ENCODE data around the gene HDAC9.

Gene HDAC9

GRCh38 chr7:18497082-18497481 is 1.5 kb downstream of the HDAC9 start:
- Histone ChIP-seq H3K23ac (ENCODE audit: low read length in 2 of 2) (no peak overlapping the region), H3K27me3 (ENCODE audit: control insufficient read depth in 1 of 2, insufficient read depth in 1 of 2, low read length in 2 of 2) (no peaks in the 10 kb centered on the region), H3K9ac (ENCODE audit: low read length) (peak overlapping the region; percentile 92), H3K14ac (ENCODE audit: low read length in 2 of 2) (no peak overlapping the region), H3K18ac (ENCODE audit: low read depth in 1 of 2, low read length in 2 of 2) (no peak overlapping the region), H4K91ac (ENCODE audit: low read length) (no peak overlapping the region), H2BK5ac (ENCODE audit: low read depth, low read length, poor library complexity, severe bottlenecking) (no peak overlapping the region), H3K27ac (ENCODE audit: low read length, poor library complexity, severe bottlenecking) (no peak overlapping the region), H2BK12ac (ENCODE audit: low read length in 2 of 2) (no peak overlapping the region), H3K4me3 (ENCODE audit: insufficient read depth in 1 of 2, low read depth in 1 of 2, low read length in 2 of 2) (peak overlapping the region in 1 of 2 experiments; percentile 78), H3K79me1 (replicated peaks; ENCODE audit: low read length, poor library complexity, severe bottlenecking) (no peaks in the 10 kb centered on the region), H3K4me2 (ENCODE audit: low read length, poor library complexity, severe bottlenecking) (no peak overlapping the region), H4K8ac (ENCODE audit: low read length) (no peak overlapping the region), H2BK120ac (ENCODE audit: low read depth, low read length) (no peak overlapping the region), H3K4ac (ENCODE audit: low read depth in 1 of 2, low read length in 2 of 2) (no peak overlapping the region), H3K4me1 (ENCODE audit: control insufficient read depth, insufficient read depth, low read depth, low read length) (no peaks in the 10 kb centered on the region), H2AK5ac (ENCODE audit: low read length, severe bottlenecking) (no peak overlapping the region), H2AFZ (ENCODE audit: low read depth, low read length) (no peak overlapping the region), H3K9me3 (ENCODE audit: control insufficient read depth, low read length) (no peaks in the 10 kb centered on the region), H3K36me3 (ENCODE audit: control insufficient read depth in 1 of 2, insufficient read depth in 2 of 2, low read depth in 1 of 2, low read length in 2 of 2) (no peaks in the 10 kb centered on the region), H2BK15ac (ENCODE audit: low read depth, poor library complexity, severe bottlenecking) (no peak overlapping the region)
- no peak for DNase-seq
- 81% methylated on average over 3 of the region's 3 CpGs for WGBS

- no peak overlapping the region for H2BK15ac ChIP-seq (ENCODE audit: low read depth, poor library complexity, severe bottlenecking)
- H3K4me2 ChIP-seq (ENCODE audit: low read length, poor library complexity, severe bottlenecking) = no peak overlapping the region
- no peaks in the 10 kb centered on the region for H3K27me3 ChIP-seq (ENCODE audit: control insufficient read depth in 1 of 2, insufficient read depth in 1 of 2, low read length in 2 of 2)
- H3K23ac ChIP-seq (ENCODE audit: low read length in 2 of 2) = no peak overlapping the region
- no peak overlapping the region for H4K8ac ChIP-seq (ENCODE audit: low read length)
- no peaks in the 10 kb centered on the region for H3K9me3 ChIP-seq (ENCODE audit: control insufficient read depth, low read length)
- no peak overlapping the region for H3K14ac ChIP-seq (ENCODE audit: low read length in 2 of 2)
- H3K4ac ChIP-seq (ENCODE audit: low read depth in 1 of 2, low read length in 2 of 2) = no peak overlapping the region
- no peak overlapping the region for H3K18ac ChIP-seq (ENCODE audit: low read depth in 1 of 2, low read length in 2 of 2)
- H3K4me1 ChIP-seq (ENCODE audit: control insufficient read depth, insufficient read depth, low read depth, low read length) = no peaks in the 10 kb centered on the region
- no peak overlapping the region for H3K27ac ChIP-seq (ENCODE audit: low read length, poor library complexity, severe bottlenecking)
- H2AK5ac ChIP-seq (ENCODE audit: low read length, severe bottlenecking) = no peak overlapping the region
- no peak overlapping the region for H4K91ac ChIP-seq (ENCODE audit: low read length)
- no peaks in the 10 kb centered on the region for H3K79me1 ChIP-seq (replicated peaks; ENCODE audit: low read length, poor library complexity, severe bottlenecking)
- no peak overlapping the region for H2BK12ac ChIP-seq (ENCODE audit: low read length in 2 of 2)
- no peak overlapping the region for H2BK120ac ChIP-seq (ENCODE audit: low read depth, low read length)
- H2BK5ac ChIP-seq (ENCODE audit: low read depth, low read length, poor library complexity, severe bottlenecking) = no peak overlapping the region
- no peak overlapping the region for H3K4me3 ChIP-seq (ENCODE audit: insufficient read depth in 1 of 2, low read depth in 1 of 2, low read length in 2 of 2)
- H3K36me3 ChIP-seq (ENCODE audit: control insufficient read depth in 1 of 2, insufficient read depth in 2 of 2, low read depth in 1 of 2, low read length in 2 of 2) = no peaks in the 10 kb centered on the region
- no peak for DNase-seq
- no peak overlapping the region for H3K9ac ChIP-seq (ENCODE audit: low read length)
- H2AFZ ChIP-seq (ENCODE audit: low read depth, low read length) = no peak overlapping the region
These were observed 2.3 kb downstream of the HDAC9 start for GRCh38 chr7:18497800-18498199.

- Histone ChIP-seq H2BK120ac (ENCODE audit: low read depth, low read length) (no peak overlapping the region), H3K27ac (ENCODE audit: low read length, poor library complexity, severe bottlenecking) (no peak overlapping the region), H3K14ac (ENCODE audit: low read length in 2 of 2) (no peak overlapping the region), H3K4me3 (ENCODE audit: insufficient read depth in 1 of 2, low read depth in 1 of 2, low read length in 2 of 2) (no peak overlapping the region), H2BK12ac (ENCODE audit: low read length in 2 of 2) (no peak overlapping the region), H2BK5ac (ENCODE audit: low read depth, low read length, poor library complexity, severe bottlenecking) (no peak overlapping the region), H4K91ac (ENCODE audit: low read length) (no peak overlapping the region), H2BK15ac (ENCODE audit: low read depth, poor library complexity, severe bottlenecking) (no peak overlapping the region), H2AFZ (ENCODE audit: low read depth, low read length) (no peak overlapping the region), H4K8ac (ENCODE audit: low read length) (no peak overlapping the region), H3K23ac (ENCODE audit: low read length in 2 of 2) (no peak overlapping the region), H3K4me1 (ENCODE audit: control insufficient read depth, insufficient read depth, low read depth, low read length) (no peaks in the 10 kb centered on the region), H3K9ac (ENCODE audit: low read length) (no peak overlapping the region), H3K9me3 (ENCODE audit: control insufficient read depth, low read length) (no peaks in the 10 kb centered on the region), H3K79me1 (replicated peaks; ENCODE audit: low read length, poor library complexity, severe bottlenecking) (no peaks in the 10 kb centered on the region), H3K4me2 (ENCODE audit: low read length, poor library complexity, severe bottlenecking) (no peak overlapping the region), H3K4ac (ENCODE audit: low read depth in 1 of 2, low read length in 2 of 2) (no peak overlapping the region), H3K36me3 (ENCODE audit: control insufficient read depth in 1 of 2, insufficient read depth in 2 of 2, low read depth in 1 of 2, low read length in 2 of 2) (no peaks in the 10 kb centered on the region), H3K18ac (ENCODE audit: low read depth in 1 of 2, low read length in 2 of 2) (no peak overlapping the region), H3K27me3 (ENCODE audit: control insufficient read depth in 1 of 2, insufficient read depth in 1 of 2, low read length in 2 of 2) (no peaks in the 10 kb centered on the region), H2AK5ac (ENCODE audit: low read length, severe bottlenecking) (no peak overlapping the region)
- 49% methylated on average over 2 of the region's 2 CpGs for WGBS
- DNase-seq = no peak
These were observed 2.8 kb downstream of the HDAC9 start for GRCh38 chr7:18498341-18498740.

- Histone ChIP-seq H3K4me2 (ENCODE audit: low read length, poor library complexity, severe bottlenecking) (no peak overlapping the region), H3K4me1 (ENCODE audit: control insufficient read depth, insufficient read depth, low read depth, low read length) (no peaks in the 10 kb centered on the region), H3K9ac (ENCODE audit: low read length) (no peak overlapping the region), H2AK5ac (ENCODE audit: low read length, severe bottlenecking) (no peak overlapping the region), H4K91ac (ENCODE audit: low read length) (no peak overlapping the region), H4K8ac (ENCODE audit: low read length) (no peak overlapping the region), H3K27me3 (ENCODE audit: control insufficient read depth in 1 of 2, insufficient read depth in 1 of 2, low read length in 2 of 2) (no peaks in the 10 kb centered on the region), H3K4me3 (ENCODE audit: insufficient read depth in 1 of 2, low read depth in 1 of 2, low read length in 2 of 2) (no peak overlapping the region), H3K36me3 (ENCODE audit: control insufficient read depth in 1 of 2, insufficient read depth in 2 of 2, low read depth in 1 of 2, low read length in 2 of 2) (no peaks in the 10 kb centered on the region), H2BK120ac (ENCODE audit: low read depth, low read length) (no peak overlapping the region), H3K23ac (ENCODE audit: low read length in 2 of 2) (no peak overlapping the region), H3K4ac (ENCODE audit: low read depth in 1 of 2, low read length in 2 of 2) (no peak overlapping the region), H2BK5ac (ENCODE audit: low read depth, low read length, poor library complexity, severe bottlenecking) (no peak overlapping the region), H2AFZ (ENCODE audit: low read depth, low read length) (no peak overlapping the region), H2BK12ac (ENCODE audit: low read length in 2 of 2) (no peak overlapping the region), H3K14ac (ENCODE audit: low read length in 2 of 2) (no peak overlapping the region), H2BK15ac (ENCODE audit: low read depth, poor library complexity, severe bottlenecking) (no peak overlapping the region), H3K27ac (ENCODE audit: low read length, poor library complexity, severe bottlenecking) (no peak overlapping the region), H3K18ac (ENCODE audit: low read depth in 1 of 2, low read length in 2 of 2) (no peak overlapping the region), H3K9me3 (ENCODE audit: control insufficient read depth, low read length) (no peaks in the 10 kb centered on the region), H3K79me1 (replicated peaks; ENCODE audit: low read length, poor library complexity, severe bottlenecking) (no peaks in the 10 kb centered on the region)
- no peak for DNase-seq
- WGBS = 60% methylated on average over 1 of the region's 2 CpGs
These were observed 4.0 kb downstream of the HDAC9 start for GRCh38 chr7:18499407-18500177.
